ES-I3 (cell line): ENCODE data around the gene ACVR1B.

Experiments
- H3K36me3 ChIP-seq: 2 replicates; pipeline ENCODE4 v1.6.1; 2013; ENCODE audit warnings: mild to moderate bottlenecking, low read length, control low read depth, moderate library complexity; ENCODE audit not compliant: insufficient read depth
- H3K4me1 ChIP-seq: 2 replicates; pipeline ENCODE4 v1.6.1; 2013; ENCODE audit warnings: mild to moderate bottlenecking, control low read depth, low read length; ENCODE audit not compliant: insufficient read depth
- H3K9ac ChIP-seq: 2 replicates; pipeline ENCODE4 v1.6.1; 2013; ENCODE audit warnings: low read depth, mild to moderate bottlenecking, low read length, moderate library complexity
- H3K9me3 ChIP-seq: 2 replicates; pipeline ENCODE4 v1.6.1; 2013; ENCODE audit warnings: mild to moderate bottlenecking, low read length, moderate library complexity; ENCODE audit not compliant: control insufficient read depth, insufficient read depth

Gene ACVR1B

DNA sequence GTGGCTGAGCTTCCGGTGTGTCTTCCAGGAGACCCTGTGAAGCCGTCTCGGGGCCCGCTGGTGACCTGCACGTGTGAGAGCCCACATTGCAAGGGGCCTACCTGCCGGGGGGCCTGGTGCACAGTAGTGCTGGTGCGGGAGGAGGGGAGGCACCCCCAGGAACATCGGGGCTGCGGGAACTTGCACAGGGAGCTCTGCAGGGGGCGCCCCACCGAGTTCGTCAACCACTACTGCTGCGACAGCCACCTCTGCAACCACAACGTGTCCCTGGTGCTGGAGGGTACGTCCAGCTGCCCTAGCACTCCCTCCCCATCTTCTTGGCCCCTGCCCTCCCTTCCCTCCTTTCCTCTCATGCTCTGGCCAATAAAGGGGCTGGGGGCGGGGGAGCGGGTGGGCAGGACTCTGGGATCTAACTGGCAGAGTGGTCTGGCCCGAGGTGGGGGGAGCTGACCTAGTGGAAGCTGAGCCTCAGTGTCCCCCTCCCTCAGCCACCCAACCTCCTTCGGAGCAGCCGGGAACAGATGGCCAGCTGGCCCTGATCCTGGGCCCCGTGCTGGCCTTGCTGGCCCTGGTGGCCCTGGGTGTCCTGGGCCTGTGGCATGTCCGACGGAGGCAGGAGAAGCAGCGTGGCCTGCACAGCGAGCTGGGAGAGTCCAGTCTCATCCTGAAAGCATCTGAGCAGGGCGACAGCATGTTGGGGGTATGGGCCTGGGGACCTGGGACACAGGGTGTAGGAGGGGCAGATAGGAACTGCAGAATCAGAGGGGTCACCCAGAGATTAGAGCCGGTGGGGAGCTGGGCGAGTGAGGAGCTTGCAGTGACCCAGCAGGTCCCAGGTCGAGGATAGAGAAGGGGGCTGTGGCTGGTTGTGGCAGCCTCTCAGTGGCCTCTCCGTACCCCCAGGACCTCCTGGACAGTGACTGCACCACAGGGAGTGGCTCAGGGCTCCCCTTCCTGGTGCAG, 38.1 kb upstream of the ACVR1B start:
- Histone ChIP-seq H3K4me1 (peaks cover 6% of the 10 kb centered on the region; the same call in 1 of the 2 replicates), H3K9ac (no peak overlapping the region)

DNA sequence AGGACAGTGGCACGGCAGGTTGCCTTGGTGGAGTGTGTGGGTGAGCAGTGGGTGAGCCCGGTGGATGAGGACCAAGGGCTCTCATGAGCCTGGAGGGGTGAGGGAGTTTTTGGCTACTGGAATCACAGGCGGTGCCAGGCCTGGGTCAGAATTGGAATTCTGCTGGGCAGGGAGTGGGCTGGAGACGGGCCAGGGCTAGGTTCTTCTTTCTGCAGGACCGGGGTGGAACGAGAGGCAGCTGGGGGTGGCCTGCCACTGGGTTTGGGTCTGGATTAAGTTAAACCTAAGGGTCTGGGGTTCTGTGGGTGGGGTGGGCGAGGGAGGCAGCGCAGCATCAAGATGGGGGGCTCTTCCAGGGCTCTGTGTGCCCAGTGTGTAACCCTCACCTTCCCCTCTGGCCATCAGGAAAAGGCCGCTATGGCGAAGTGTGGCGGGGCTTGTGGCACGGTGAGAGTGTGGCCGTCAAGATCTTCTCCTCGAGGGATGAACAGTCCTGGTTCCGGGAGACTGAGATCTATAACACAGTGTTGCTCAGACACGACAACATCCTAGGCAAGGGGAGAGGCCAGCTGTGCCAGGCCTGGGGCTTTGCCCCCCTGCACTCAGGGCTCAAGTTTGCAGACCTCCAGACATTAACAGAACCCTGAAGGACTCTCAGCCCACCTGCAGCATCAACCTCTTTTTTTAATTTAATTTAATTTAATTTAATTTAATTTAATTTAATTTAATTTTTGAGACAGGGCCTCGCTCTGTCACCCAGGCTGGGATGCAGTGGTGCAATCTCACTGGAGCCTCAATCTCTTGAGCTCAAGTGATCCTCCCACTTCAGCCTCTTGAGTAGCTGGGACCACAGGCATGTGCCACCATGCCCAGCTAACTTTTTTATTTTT, 37.2 kb upstream of the ACVR1B start:
- Histone ChIP-seq H3K9me3 (no peaks in the 10 kb centered on the region), H3K36me3 (no peaks in the 10 kb centered on the region), H3K9ac (no peak overlapping the region), H3K4me1 (peaks cover 6% of the 10 kb centered on the region; the same call in 1 of the 2 replicates)

More for the DNA sequence above, 38.1 kb upstream of the ACVR1B start:
- Histone ChIP-seq H3K9me3 (no peaks in the 10 kb centered on the region), H3K36me3 (no peaks in the 10 kb centered on the region)

DNA sequence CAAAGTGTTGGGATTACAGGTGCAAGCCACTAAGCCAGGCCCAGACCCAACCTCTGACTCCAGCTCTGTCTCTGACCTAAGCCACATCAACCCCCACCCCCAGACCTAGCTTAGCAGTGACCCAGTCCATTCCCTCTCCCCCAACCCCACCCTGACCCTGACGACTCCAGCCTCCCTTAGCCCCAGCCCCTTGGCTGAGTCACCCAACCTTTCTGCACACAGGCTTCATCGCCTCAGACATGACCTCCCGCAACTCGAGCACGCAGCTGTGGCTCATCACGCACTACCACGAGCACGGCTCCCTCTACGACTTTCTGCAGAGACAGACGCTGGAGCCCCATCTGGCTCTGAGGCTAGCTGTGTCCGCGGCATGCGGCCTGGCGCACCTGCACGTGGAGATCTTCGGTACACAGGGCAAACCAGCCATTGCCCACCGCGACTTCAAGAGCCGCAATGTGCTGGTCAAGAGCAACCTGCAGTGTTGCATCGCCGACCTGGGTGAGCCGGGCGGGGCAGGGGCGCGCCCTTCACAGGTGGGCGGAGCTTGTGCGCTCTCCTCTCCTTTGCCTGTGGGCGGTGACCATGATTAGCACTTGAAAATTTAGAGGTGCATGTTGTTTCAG, 36.4 kb upstream of the ACVR1B start:
- Histone ChIP-seq H3K9ac (no peak overlapping the region), H3K36me3 (no peaks in the 10 kb centered on the region), H3K4me1 (peaks cover 6% of the 10 kb centered on the region; the same call in 1 of the 2 replicates), H3K9me3 (no peaks in the 10 kb centered on the region)

DNA sequence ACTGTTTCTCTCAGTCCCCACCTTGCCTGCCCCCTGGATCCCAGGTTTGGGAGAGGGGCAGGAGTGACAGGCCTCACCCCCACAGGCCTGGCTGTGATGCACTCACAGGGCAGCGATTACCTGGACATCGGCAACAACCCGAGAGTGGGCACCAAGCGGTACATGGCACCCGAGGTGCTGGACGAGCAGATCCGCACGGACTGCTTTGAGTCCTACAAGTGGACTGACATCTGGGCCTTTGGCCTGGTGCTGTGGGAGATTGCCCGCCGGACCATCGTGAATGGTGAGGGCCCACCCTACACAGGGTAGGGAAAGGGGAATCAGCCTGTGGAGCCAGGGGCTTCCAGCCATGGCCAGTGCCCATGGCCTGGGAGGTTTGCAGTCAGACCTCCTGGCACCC, 35.5 kb upstream of the ACVR1B start:
- H3K4me1 ChIP-seq = peaks cover 6% of the 10 kb centered on the region; the same call in 1 of the 2 replicates
- H3K36me3 ChIP-seq = no peaks in the 10 kb centered on the region
- H3K9ac ChIP-seq = no peak overlapping the region
- no peaks in the 10 kb centered on the region for H3K9me3 ChIP-seq

DNA sequence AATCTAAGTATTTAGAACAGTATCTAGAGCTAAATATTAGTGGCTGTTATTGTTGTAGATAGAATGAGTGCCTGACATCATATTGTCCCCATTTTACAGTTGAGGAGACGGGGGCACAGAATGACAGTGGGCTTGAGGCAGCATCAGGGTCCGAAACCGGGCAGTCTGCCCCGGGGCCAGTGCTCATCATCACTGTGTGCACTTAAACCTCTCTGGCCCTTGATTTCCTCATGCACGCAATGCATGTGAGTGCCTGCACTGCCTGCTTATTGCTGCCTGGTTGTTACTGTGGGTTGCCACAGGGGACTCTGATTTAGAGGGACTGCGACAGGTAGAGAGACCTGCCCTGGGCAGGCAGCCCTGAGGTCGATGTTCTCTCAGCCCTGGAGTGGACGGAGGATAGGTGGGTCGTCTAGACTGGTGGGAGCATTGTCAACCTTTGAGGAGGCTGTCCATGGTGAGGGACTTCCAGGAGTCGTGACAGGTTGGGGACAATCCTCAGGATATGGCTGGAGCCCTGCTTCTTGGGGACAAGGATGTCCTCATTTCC, 34.4 kb upstream of the ACVR1B start:
- Histone ChIP-seq H3K9me3 (no peaks in the 10 kb centered on the region), H3K9ac (no peak overlapping the region), H3K36me3 (no peaks in the 10 kb centered on the region), H3K4me1 (peaks cover 6% of the 10 kb centered on the region; the same call in 1 of the 2 replicates)

DNA sequence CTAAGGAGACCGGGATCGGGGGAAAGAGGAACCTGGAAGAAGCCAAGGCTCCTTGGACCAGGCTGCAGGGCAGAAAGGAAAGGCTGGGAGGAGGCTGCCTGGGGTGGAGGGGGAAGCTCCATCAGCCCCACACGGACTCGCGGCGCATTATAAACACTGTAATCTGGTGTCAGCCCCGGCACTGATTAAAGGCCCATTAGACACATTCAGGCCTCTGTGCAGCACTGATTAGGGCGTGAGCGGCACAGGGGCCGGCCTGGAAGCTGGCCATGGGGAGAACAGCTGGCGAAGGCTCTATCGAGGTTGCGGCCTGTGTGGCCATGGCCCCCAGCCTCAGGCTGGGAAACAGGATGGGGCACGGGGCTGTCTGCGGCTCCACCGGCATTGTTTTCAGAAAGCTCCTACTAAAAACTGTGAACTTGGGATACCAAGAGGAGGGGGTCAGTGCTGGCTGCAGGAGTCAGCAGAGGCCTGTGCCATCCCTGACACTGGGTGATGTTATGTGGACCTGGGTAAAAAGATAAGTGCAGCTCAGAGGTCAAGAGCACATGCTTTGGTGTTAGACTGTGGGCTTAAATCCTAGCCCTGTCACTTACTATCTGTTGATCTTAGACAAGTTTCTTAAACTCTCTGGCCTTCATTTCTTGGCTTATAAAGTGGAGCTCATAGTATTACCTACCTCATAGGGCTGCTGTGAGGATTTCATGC, 33.6 kb upstream of the ACVR1B start:
- H3K9ac ChIP-seq = no peak overlapping the region
- H3K4me1 ChIP-seq = no peaks in the 10 kb centered on the region; the same call in 1 of the 2 replicates
- H3K36me3 ChIP-seq = no peaks in the 10 kb centered on the region
- no peaks in the 10 kb centered on the region for H3K9me3 ChIP-seq

DNA sequence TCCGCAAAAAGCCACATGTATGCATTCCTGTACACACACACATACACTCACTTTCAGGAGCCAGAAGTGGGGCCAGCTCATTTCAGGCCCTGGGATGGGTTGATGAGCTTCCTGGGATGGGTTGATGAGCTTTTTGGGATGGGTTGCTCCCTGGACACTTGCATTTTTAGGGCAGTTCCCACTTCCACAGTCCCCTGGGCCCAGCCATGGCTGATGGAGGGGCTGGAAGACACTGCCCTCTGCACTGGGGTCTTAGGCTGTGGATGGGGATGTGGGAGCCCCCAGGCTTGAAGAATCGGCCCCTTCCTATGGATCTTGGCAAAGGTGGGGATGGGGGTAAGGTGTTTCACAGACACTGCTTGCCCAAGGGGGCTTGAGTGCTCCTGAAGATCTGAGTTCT, 31.5 kb upstream of the ACVR1B start:
- Histone ChIP-seq H3K9ac (no peak overlapping the region), H3K36me3 (no peaks in the 10 kb centered on the region), H3K4me1 (no peaks in the 10 kb centered on the region; the same call in 1 of the 2 replicates), H3K9me3 (no peaks in the 10 kb centered on the region)

DNA sequence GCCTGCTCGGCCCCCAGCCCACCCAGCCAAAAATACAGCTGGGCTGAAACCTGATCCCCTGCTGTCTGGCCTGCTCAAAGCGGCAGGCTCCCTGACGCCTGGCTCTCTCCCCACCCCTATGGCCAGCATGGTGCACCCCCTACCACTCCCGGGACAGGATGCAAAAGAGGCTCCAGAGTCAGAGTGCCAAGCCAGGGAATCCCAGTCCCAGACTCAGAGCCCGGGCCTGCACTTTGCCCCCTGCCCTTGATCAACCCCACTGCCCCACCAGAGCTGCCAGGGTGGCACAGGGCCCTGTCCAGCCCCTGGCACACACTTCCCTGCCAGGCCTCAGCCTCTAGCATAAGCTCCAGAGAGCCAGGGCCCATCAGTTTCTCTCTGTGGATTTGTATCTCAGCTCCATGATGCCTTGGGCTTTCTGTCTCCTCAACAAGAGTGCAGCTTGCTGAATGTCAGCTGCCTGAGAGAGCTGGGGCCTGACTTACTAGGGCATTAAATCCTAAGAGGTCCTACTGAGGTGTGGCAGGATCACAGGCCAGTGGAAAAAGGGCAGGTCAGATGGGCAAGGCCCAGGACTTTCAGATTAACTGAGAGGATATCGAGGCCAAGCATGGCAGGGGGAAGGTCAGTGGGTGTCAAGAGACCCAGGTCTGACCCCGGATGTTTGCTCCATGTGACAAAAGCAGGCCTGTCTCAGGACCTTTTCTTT, 30.3 kb upstream of the ACVR1B start:
- H3K4me1 ChIP-seq = no peaks in the 10 kb centered on the region; the same call in 1 of the 2 replicates
- no peaks in the 10 kb centered on the region for H3K9me3 ChIP-seq
- H3K9ac ChIP-seq = no peak overlapping the region
- no peaks in the 10 kb centered on the region for H3K36me3 ChIP-seq

DNA sequence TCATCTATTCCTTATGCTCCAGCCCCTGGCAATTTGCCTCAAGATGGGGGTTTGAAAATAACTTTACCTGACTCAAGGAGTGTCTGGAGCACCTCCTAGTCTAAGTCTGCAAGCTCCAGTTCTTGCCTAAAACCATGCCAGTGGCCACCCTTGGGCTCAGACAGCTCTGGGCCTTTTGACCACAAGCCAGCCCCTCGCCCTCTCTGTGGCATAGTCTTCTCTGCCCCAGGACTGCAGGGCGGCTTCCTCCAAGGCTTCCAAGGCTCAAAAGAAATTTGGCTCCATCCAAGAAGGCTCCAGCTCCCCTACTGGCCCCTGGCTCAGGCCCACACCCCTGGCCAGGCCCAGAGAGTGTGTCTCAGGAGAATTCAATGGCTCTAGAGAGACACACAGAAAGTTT, 29.4 kb upstream of the ACVR1B start:
- H3K9ac ChIP-seq = no peak overlapping the region
- H3K36me3 ChIP-seq = no peaks in the 10 kb centered on the region

DNA sequence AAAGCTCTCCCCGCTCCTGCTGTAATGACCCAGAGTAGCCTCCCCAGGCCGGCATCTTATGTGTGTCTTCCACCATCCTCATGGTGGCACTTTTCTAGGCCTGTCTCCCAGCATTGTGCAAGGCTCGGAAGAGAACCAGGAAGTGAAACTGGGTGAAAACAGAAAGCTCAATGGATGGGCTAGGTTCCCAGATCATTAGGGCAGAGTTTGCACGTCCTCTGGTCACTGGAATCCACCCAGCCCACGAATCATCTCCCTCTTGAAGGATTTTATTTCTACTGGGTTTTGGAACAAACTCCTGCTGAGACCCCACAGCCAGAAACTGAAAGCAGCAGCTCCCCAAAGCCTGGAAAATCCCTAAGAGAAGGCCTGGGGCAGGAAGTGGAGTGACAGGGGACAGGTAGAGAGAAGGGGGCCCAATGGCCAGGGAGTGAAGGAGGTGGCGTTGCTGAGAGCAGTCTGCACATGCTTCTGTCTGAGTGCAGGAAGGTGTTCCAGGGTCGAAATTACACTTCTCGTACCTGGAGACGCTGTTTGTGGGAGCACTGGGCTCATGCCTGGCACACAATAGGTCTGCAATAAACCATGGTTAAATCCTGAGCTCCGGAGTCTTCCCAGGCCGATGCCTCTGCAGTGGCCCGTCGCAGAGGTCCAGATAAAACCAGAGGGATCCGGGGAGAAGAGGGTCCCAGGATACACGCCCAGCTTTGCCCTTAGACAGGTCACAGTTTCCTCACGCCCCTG, 28.6 kb upstream of the ACVR1B start:
- no peaks in the 10 kb centered on the region for H3K9me3 ChIP-seq
- no peak overlapping the region for H3K9ac ChIP-seq
- no peaks in the 10 kb centered on the region for H3K36me3 ChIP-seq
- H3K4me1 ChIP-seq = no peaks in the 10 kb centered on the region; the same call in 1 of the 2 replicates

More for the DNA sequence above, 29.4 kb upstream of the ACVR1B start:
- no peaks in the 10 kb centered on the region; the same call in 1 of the 2 replicates for H3K4me1 ChIP-seq
- H3K9me3 ChIP-seq = no peaks in the 10 kb centered on the region

DNA sequence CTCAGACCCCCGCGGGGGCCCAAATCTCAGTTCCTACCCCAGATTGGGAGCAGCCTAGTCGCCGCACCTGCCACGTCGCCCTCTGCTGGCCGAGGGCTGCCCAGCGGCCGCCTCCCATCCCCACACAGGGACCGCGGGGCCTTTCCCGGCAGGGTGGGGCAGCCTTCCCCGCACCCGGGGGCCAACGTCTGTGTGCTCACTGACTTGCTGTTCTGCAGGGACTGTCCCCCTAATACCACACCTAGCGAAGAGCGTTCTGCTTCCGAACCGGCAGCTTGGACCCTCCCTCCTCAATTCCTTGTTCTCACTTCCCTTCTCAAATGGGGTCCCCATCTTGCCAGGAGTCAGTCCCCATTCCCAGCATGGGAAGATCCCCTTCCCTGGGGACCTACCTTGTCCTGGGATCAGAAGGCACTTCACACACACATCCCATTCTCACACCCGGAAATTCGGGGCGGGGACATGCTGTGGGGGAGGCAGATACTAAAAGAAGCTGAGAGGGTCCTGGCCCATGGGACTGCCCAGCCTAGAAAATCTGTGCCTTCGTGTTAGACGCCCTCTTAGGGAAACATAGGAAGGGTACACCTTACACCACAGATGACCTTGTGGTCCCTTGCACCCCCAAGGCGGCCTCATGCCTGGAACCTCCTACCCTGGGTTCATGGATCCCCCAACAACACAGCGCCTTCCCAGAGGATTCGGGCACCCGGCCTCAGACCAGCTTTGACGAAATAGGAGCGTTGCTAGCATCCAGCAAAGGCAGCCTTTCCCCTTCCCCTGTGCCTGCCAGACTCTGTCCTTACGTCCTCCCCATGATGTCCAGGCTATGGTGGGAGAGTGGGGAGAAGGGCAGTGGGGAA, 27.8 kb upstream of the ACVR1B start:
- Histone ChIP-seq H3K36me3 (no peaks in the 10 kb centered on the region), H3K4me1 (no peaks in the 10 kb centered on the region; the same call in 1 of the 2 replicates), H3K9ac (no peak overlapping the region; the same call in 1 of the 2 replicates), H3K9me3 (no peaks in the 10 kb centered on the region)
